H9 (cell line): Measurements from ENCODE around the gene FCSK. TPM values are rescaled to one million over a fixed set of nuclear protein-coding genes. Genes with fewer than 3 reads are reported as not detected.

Experiments used
- DNase-seq: peaks from one replicate; pipeline ENCODE4 v3.0.0-alpha.2; 2017
- H2AFZ ChIP-seq: one replicate; pipeline ENCODE4 v1.6.1; 2013; ENCODE audit warnings: mild to moderate bottlenecking, low read length, control low read depth, moderate library complexity
- H2AK5ac ChIP-seq: 2 replicates; pipeline ENCODE4 v1.6.1; 2013; ENCODE audit warnings: low read length, control low read depth, mixed read lengths; ENCODE audit not compliant: insufficient read length
- H2BK120ac ChIP-seq: one replicate; pipeline ENCODE4 v1.6.1; 2013; ENCODE audit warnings: low read depth, mild to moderate bottlenecking, low read length, control low read depth, inconsistent platforms; ENCODE audit not compliant: poor library complexity, severe bottlenecking
- H2BK12ac ChIP-seq: 2 replicates; pipeline ENCODE4 v1.6.1; 2013; ENCODE audit warnings: low read length, control low read depth, mixed read lengths, low read depth; ENCODE audit not compliant: insufficient read length
- H2BK15ac ChIP-seq: 2 replicates; pipeline ENCODE4 v1.6.1; 2013; ENCODE audit warnings: low read depth, low read length, control low read depth
- H2BK20ac ChIP-seq: one replicate; pipeline ENCODE4 v1.6.1; 2013; ENCODE audit warnings: low read depth, mild to moderate bottlenecking, low read length, control low read depth, inconsistent platforms; ENCODE audit not compliant: poor library complexity, severe bottlenecking
- H2BK5ac ChIP-seq: 2 replicates; pipeline ENCODE4 v1.6.1; 2013; ENCODE audit warnings: low read length, control low read depth, mixed read lengths; ENCODE audit not compliant: insufficient read length
- H3K14ac ChIP-seq: 2 replicates; pipeline ENCODE4 v1.6.1; 2013; ENCODE audit warnings: low read length, control low read depth; ENCODE audit not compliant: insufficient read depth
- H3K18ac ChIP-seq: 2 replicates; pipeline ENCODE4 v1.6.1; 2013; ENCODE audit warnings: low read depth, mild to moderate bottlenecking, mixed read lengths, low read length, control low read depth; ENCODE audit not compliant: insufficient read length
- H3K23ac ChIP-seq: 2 replicates; pipeline ENCODE4 v1.6.1; 2013; ENCODE audit warnings: low read length, control low read depth, mixed read lengths, low read depth; ENCODE audit not compliant: insufficient read length
- H3K23me2 ChIP-seq: 2 replicates; pipeline ENCODE4 v1.6.1; 2013; ENCODE audit warnings: low read depth, mild to moderate bottlenecking, mixed read lengths, low read length, control low read depth; ENCODE audit not compliant: insufficient read length, poor library complexity, severe bottlenecking
- H3K27ac ChIP-seq: 2 replicates; pipeline ENCODE4 v1.5.1; 2013; ENCODE audit warnings: low read length, control low read depth, mixed read lengths, low read depth; ENCODE audit not compliant: insufficient read length
- H3K27me3 ChIP-seq: 2 replicates; pipeline ENCODE4 v1.6.1; 2013; ENCODE audit warnings: low read length, control low read depth, inconsistent platforms; ENCODE audit not compliant: insufficient read depth
- H3K4ac ChIP-seq: 2 replicates; pipeline ENCODE4 v1.6.1; 2013; ENCODE audit warnings: low read depth, mild to moderate bottlenecking, control low read depth, inconsistent platforms, low read length, moderate library complexity
- H3K4me1 ChIP-seq: 2 replicates; pipeline ENCODE4 v1.6.1; 2013; ENCODE audit warnings: low read length, control low read depth, inconsistent platforms; ENCODE audit not compliant: insufficient read depth
- H3K4me2 ChIP-seq: 2 replicates; pipeline ENCODE4 v1.6.1; 2013; ENCODE audit warnings: low read length, control low read depth, mixed read lengths; ENCODE audit not compliant: insufficient read length, insufficient read depth
- H3K56ac ChIP-seq: 2 replicates; pipeline ENCODE4 v1.6.1; 2013; ENCODE audit warnings: low read depth, mild to moderate bottlenecking, mixed read lengths, low read length, control low read depth; ENCODE audit not compliant: insufficient read length
- H3K79me1 ChIP-seq: 2 replicates; pipeline ENCODE4 v1.6.1; 2013; ENCODE audit warnings: low read depth, mild to moderate bottlenecking, moderate library complexity, low read length, control low read depth, inconsistent platforms; ENCODE audit not compliant: insufficient read depth, poor library complexity, severe bottlenecking
- H3K79me2 ChIP-seq: 2 replicates; pipeline ENCODE4 v1.6.1; 2013; ENCODE audit warnings: low read length, control low read depth, inconsistent platforms; ENCODE audit not compliant: insufficient read depth
- H3K9ac ChIP-seq: 2 replicates; pipeline ENCODE4 v1.6.1; 2013; ENCODE audit warnings: low read length, control low read depth, mixed read lengths; ENCODE audit not compliant: insufficient read length; ENCODE audit errors: extremely low read depth
- H3K9me3 ChIP-seq: one replicate; pipeline ENCODE4 v1.6.1; 2013; ENCODE audit warnings: low read depth, low read length, inconsistent platforms; ENCODE audit not compliant: control insufficient read depth
- H3T11ph ChIP-seq: one replicate; pipeline ENCODE4 v1.6.1; 2013; ENCODE audit warnings: mild to moderate bottlenecking, low read length, control low read depth, inconsistent platforms
- H4K20me1 ChIP-seq: one replicate; pipeline ENCODE4 v1.6.1; 2013; ENCODE audit not compliant: control insufficient read depth, insufficient read length, insufficient read depth
- H4K5ac ChIP-seq: 2 replicates; pipeline ENCODE4 v1.6.1; 2013; ENCODE audit warnings: low read depth, mild to moderate bottlenecking, mixed read lengths, low read length, control low read depth; ENCODE audit not compliant: insufficient read length
- H4K8ac ChIP-seq: replicated peaks from 2 replicates; pipeline ENCODE4 v1.6.1; 2013; ENCODE audit warnings: low read length, control low read depth, mixed read lengths, low read depth; ENCODE audit not compliant: insufficient read length
- H4K91ac ChIP-seq: 2 replicates; pipeline ENCODE4 v1.6.1; 2013; ENCODE audit warnings: low read depth, mild to moderate bottlenecking, moderate library complexity, mixed read lengths, low read length, control low read depth; ENCODE audit not compliant: insufficient read length
- H3K27ac Mint-ChIP-seq, 3 experiments: 2 replicates in 2 of 3; 3 replicates in 1 of 3; pipeline ENCODE4 v1.8.0; 2020 to 2021; ENCODE audit warnings: mixed read lengths in 3 of 3, mild to moderate bottlenecking in 1 of 3, moderate library complexity in 1 of 3
- H3K27me3 Mint-ChIP-seq: 2 replicates; pipeline ENCODE4 v1.8.0; 2021; ENCODE audit warnings: low read depth, mild to moderate bottlenecking, moderate library complexity, mixed read lengths
- H3K36me3 Mint-ChIP-seq, 3 experiments: 2 replicates in 2 of 3; 3 replicates in 1 of 3; pipeline ENCODE4 v1.8.0; 2020 to 2021; ENCODE audit warnings: low read depth in 3 of 3, mixed read lengths in 3 of 3; ENCODE audit not compliant: insufficient read depth in 1 of 3
- H3K4me1 Mint-ChIP-seq, 2 experiments: 2 replicates each; pipeline ENCODE4 v1.8.0; 2020; ENCODE audit warnings: mixed read lengths in 2 of 2
- H3K4me3 Mint-ChIP-seq, 2 experiments: 2 replicates in 1 of 2; 3 replicates in 1 of 2; pipeline ENCODE4 v1.8.0; 2020 to 2021; ENCODE audit warnings: mild to moderate bottlenecking in 2 of 2, mixed read lengths in 2 of 2, moderate library complexity in 1 of 2
- H3K9me3 Mint-ChIP-seq, 2 experiments: 2 replicates in 1 of 2; 3 replicates in 1 of 2; pipeline ENCODE4 v1.8.0; 2020; ENCODE audit warnings: mild to moderate bottlenecking in 2 of 2, mixed read lengths in 2 of 2, moderate library complexity in 1 of 2
- WGBS: extraction: QIAGEN DNeasy Blood & Tissue Kit; methylation state at CpG from one replicate; pipeline ENCODE4 v1.1.7; 2013; ENCODE audit warnings: missing lambda C conversion rate, low lambda C conversion rate, mixed read lengths; ENCODE audit not compliant: insufficient read length; ENCODE audit errors: extremely low coverage; 5-methylcytosine and 5-hydroxymethylcytosine counted together
- total RNA-seq: library from RNA; stranded (reverse); gene quantifications from 2 replicates; pipeline ENCODE4 v1.2.1, GENCODE V29; 2021
- TF ChIP-seq, protein P1 (sequence below): fragments of 200-600 bp; sonication (generic); conservative IDR thresholded peaks from 3 replicates; pipeline ENCODE4 v1.8.0; 2021; ENCODE audit warnings: antibody characterized with exemption, mild to moderate bottlenecking

Gene FCSK
- total RNA-seq, 1 experiment from 2014 or later, result 6.5 TPM

DNA sequence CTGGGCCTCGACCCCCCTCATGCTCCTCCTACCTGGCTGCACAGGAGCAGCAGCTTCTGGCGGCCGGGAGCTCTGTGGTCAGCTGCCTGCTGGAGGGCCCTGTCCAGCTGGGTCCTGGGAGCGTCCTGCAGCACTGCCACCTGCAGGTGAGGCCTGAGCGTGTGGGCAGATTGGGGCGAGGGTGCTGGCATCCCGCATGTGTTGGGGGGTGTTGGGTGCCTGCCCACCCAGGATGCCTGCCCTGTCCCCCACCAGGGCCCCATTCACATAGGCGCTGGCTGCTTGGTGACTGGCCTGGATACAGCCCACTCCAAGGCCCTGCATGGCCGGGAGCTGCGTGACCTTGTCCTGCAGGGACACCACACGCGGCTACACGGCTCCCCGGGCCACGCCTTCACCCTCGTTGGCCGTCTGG lies 16.5 kb downstream of the FCSK start:
- Histone ChIP-seq H2BK12ac (no peak overlapping the region), H2BK120ac (no peak overlapping the region), H2BK5ac (no peak overlapping the region), H3K9me3 (no peaks in the 10 kb centered on the region), H3K9ac (no peak overlapping the region), H3K27me3 (no peaks in the 10 kb centered on the region), H2BK20ac (no peak overlapping the region), H4K91ac (no peak overlapping the region), H4K5ac (no peak overlapping the region), H3K27ac (no peak overlapping the region), H3K79me2 (no peaks in the 10 kb centered on the region), H2AFZ (no peak overlapping the region), H3K14ac (no peak overlapping the region; the same call in 1 of the 2 replicates), H3K4me1 (no peaks in the 10 kb centered on the region; the same call in 1 of the 2 replicates), H3K79me1 (no peaks in the 10 kb centered on the region), H3T11ph (no peak overlapping the region), H3K23me2 (no peaks in the 10 kb centered on the region), H2AK5ac (no peak overlapping the region), H3K23ac (no peak overlapping the region), H3K4me2 (no peak overlapping the region), H3K4ac (no peak overlapping the region), H4K20me1 (no peaks in the 10 kb centered on the region), H2BK15ac (no peak overlapping the region), H4K8ac (no peak overlapping the region), H3K56ac (no peak overlapping the region), H3K18ac (no peak overlapping the region)
- Mint-ChIP-seq H3K27ac (no peak overlapping the region), H3K4me1 (peaks cover 3 to 7% of the 10 kb centered on the region in 2 experiments; a peak in 3 of 4 replicates), H3K27me3 (no peaks in the 10 kb centered on the region), H3K9me3 (no peaks in the 10 kb centered on the region), H3K4me3 (no peak overlapping the region), H3K36me3 (no peaks in the 10 kb centered on the region)
- WGBS, result no CpG with 5 or more reads among the region's 17 CpGs
- peak; percentile 75 for DNase-seq
- TF ChIP-seq, protein P1, sequence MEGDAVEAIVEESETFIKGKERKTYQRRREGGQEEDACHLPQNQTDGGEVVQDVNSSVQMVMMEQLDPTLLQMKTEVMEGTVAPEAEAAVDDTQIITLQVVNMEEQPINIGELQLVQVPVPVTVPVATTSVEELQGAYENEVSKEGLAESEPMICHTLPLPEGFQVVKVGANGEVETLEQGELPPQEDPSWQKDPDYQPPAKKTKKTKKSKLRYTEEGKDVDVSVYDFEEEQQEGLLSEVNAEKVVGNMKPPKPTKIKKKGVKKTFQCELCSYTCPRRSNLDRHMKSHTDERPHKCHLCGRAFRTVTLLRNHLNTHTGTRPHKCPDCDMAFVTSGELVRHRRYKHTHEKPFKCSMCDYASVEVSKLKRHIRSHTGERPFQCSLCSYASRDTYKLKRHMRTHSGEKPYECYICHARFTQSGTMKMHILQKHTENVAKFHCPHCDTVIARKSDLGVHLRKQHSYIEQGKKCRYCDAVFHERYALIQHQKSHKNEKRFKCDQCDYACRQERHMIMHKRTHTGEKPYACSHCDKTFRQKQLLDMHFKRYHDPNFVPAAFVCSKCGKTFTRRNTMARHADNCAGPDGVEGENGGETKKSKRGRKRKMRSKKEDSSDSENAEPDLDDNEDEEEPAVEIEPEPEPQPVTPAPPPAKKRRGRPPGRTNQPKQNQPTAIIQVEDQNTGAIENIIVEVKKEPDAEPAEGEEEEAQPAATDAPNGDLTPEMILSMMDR, result peak; percentile 63
